Smooth muscle cell of the brain vasculature (primary cell): Measurements from ENCODE around the gene EBF3.

ENCODE experiments used
- DNase-seq: peaks from one replicate; pipeline ENCODE4 v3.0.0-alpha.2; 2012; ENCODE audit warnings: low read depth, low spot score

The EBF3 gene

DNA sequence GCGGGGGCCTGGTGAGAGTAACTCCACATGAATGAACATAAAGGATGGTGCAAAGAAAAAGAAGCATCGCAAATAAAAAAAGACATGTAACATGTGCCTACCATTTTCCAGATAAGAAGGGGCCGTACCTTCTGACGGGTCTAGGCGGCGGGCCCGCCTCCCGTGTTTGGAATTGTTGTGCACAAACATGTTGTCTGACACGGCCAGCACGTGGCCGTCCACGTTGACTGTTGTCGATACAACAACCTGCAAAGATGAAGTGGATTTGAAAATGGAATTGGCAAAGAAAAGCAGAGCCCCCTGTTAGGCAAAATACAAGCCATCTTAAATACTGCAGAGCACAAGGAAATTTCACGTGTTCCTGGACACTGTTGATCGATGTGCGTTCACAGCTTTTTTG, 90.7 kb downstream of the EBF3 start:
- DNase-seq = no peak

DNA sequence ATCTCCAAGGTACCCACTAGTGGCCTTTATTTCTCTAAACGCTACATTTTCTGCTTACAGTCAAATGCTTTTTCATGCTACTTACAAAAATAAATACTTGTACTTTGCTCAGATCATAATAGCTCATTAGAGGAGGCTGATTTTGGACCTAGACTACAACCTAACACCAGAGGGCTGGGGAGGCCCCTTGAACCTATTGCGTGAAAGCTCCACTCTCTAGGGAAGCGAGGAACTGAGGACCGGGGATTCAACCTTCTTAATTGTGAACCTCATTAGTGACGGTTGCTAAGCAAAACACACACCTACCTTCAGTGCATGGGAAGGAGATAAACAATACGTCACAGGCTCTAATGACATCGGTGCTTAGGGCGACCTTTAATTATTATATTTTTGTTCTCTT, 92.1 kb downstream of the EBF3 start:
- DNase-seq = no peak

DNA sequence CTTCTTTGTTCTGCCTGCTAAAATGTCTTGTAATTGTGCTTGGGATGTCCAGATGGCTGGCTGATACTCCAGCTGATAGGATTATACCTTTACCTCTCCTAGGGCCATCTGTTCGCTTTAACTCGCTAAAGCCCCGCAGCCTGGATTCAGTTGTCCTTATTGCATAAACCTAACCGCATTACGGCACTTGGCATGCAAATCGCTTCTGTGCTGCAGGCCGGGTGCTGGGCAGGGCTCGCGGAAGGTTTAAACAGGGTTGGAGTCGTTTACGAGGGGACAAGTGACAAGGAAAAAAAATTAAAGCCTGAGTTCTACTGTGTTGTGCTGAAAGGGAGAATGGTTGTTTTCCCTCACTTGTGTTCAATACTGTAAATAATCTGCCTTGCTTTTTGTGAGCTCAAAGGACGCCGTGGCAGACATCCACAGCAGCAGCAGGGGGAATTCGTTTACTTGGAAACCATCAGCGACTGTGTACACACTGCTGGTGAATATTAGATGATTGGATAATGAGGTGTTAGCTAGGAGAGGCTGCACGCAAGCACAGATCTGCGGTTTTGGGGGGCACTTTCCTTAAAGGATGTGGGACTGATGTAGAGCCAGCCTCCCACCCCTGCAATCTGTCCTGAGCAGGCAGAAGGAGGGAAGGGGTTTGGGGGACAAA, 93.0 kb downstream of the EBF3 start:
- no peak for DNase-seq

DNA sequence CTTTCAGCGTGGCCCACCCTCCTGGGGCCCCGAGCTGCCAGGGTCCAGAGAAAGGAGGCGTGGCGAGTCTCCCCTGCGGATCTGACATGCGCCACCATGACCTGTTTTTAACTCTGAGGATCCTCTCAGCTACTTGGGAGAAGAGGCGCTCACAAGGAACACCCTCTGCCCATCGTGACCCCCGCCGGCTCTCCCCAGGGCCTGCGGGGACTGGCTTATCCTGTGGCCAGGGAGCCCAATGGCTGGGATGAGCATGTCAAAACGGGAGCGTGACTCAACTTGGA, 93.7 kb downstream of the EBF3 start:
- no peak for DNase-seq

DNA sequence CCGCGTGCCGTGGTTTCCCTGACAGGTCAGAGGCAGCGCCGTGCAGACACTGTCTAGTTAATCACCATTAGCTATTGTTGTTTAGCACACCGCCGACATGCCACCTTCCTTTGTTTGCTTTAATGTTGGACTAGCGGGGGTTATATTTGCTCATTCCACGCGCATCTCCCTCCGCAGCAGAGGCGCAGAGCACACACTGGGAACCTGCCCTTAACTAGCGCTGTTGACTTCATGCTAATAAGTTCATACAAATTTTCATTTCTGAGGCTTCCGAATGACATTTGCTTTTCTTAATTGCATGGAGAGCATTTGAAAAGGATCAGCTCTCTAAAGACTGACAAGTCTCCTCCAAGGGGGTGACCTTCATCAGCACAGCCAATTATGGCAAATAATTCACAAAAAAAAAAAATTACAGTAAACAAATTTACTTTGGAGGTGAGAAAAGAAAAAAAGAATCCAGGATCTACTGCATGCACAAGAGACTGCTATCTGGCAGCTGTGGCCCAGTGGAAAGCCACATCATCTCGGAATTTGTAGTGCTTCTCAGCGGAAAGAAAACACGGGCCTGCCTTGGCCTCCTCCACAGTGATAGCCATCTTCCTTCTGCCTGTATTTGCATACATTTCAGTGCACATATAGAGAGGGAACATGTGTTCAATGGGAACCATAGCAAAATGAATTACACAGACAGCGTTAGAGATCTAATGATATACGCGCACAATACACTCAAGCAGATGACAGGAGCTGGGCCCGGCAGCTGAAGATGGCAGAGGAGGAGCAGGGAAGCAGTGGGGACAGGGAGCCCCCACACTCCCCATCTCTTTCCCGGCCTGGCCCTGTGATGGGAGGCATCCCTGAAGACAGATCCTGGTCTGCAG, 94.2 kb downstream of the EBF3 start:
- DNase-seq = no peak

DNA sequence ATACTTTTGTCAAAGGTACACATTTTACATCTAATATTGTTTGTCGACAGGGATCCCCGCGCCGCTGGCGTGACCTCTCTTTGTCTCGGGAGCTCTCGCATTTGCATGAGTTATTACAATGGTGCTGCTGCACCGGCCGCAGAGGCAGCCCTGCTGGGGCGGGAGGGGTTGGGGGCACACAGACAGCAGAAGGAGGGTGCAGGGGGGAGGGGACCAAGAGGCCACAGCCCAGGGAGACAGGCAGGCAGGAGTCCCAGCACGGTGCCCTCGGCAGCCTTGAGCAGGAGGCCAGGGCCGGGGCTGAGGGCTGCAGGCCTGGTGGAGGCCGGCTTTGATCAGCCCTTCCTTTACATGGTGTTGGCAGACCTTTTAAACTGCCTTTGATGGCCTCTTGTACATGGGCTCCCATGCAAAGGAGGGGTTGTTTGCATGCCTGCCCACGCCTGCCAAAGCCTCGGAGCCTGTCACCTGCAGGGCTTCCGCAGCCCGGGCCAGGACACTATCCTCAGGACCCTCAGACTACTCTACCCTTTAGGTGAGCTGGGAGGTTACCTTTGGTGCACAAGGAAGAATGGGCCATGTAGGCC, 95.5 kb downstream of the EBF3 start:
- no peak for DNase-seq

DNA sequence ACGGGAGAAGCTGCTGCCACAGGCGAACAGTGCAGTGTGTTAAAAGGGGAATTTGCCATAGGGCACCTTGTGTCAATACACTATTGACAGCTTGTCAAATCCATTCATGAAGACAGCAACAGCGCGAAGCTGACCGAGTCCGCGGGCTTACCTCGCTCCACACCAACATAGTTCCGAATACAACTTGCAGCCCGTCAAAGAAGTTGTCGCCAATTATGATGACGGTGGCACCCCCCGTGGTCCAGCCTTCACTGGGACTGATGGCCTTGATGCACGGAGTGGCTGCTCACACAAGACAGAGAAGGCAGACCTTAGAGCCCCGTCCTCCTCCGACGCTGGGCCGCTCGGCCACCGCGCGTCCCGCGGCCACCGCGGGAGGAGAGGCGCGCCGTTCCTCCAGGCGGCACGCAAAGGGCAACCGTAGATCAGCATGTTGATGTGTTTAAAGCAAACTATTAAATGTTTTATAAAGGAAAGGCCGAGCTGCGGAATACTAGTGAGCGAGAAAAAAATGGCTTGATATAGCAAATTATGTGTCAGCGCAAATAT, 96.4 kb downstream of the EBF3 start:
- no peak for DNase-seq

DNA sequence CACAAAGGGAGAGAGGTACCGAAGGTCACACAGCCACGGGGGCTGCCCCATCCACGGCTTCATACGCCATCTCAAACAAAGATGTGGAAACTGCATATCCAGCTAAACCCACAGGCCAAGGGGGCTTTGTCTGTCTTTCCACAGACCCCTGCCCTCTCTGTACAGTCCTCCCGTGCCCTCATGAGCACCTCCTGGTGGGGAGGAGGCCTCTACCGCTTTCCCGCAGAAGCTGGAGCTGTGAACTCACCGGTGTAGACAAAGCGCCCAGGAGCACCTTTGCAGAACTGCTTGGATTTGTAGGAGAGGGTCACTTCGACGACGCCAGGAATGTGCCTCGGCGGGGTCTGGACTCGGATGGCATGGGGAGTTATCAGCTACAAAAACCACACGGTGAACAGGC, 97.2 kb downstream of the EBF3 start:
- no peak for DNase-seq

DNA sequence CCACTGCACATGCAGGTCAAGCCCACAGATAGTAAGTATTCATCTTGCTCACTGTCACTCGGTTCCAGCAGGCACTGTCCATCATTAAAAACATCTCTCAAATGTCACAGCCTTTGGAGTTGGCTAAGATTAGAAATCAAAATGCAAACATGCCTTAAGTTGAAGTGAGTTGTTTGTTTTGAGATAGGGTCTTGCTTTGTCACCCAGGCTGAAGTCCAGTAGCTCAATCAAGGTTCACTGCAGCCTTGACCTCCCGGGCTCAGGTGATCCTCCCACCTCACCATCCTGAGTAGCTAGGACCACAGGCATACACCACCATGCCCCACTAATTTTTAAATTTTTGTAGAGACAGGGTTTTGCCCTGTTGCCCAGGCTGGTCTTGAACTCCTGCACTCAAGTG, 98.1 kb downstream of the EBF3 start:
- DNase-seq = no peak

DNA sequence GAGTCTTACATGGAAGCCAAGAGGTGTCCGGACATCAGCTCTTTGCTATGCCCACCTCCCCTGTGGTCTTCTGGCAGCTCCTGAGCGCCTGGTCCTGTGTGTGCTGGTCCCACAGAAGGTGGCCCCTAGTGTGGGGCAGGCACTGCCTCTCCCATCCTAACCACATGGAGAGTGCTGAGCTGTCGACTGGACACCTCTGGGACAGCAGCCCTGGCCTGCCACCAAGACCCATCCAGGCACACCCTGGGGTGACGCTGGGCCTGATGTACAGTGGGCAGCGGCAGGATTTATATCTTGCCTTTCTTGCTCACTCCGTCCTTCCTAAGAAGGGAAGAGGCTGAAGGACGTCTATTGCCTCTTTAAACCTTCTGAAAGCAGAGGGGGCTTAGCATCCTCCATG, 98.7 kb downstream of the EBF3 start:
- no peak for DNase-seq

DNA sequence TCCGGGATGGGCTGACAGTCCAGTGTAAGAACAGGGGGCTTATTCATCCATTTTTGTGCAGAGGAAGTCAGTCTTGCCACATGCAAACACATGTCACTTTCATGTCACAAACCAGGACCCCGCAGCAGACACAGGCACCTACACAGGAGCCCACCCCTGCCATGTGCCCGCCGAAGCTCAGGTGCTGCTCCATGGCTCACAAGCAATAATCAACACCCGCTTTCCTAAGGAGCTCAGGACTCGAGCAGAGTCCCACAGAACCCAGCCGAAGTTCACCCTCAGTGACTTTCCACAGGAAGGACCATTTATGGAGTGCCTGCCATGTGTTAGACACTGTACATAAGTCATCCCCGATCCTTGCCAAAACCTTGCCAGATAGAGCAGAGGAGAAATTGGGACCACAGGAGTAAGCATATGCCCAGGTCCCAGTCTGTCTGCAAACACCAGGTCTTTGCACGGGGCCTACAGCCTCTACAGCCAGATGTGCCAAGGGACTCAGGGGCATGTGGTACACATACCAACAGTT, 99.4 kb downstream of the EBF3 start:
- DNase-seq = no peak

DNA sequence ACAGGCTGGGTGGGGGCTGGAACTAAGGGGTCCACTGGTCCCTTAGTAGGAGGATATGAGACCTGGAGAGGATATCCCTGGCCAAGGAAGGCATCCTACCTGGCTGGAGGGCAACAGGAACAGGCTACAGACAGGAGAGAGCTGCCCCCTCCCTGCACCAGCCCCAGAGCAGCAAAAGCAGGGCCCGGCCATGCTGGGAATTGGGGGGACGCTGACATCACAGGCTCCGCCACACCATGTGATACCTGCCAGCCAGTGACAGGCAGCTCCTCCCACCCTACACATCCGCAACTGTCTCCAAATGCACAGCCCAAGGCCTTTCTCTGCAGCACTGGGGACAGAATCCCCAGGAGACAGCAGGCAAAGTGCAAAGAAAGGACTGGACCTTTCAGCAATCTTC, 100.0 kb downstream of the EBF3 start:
- no peak for DNase-seq

DNA sequence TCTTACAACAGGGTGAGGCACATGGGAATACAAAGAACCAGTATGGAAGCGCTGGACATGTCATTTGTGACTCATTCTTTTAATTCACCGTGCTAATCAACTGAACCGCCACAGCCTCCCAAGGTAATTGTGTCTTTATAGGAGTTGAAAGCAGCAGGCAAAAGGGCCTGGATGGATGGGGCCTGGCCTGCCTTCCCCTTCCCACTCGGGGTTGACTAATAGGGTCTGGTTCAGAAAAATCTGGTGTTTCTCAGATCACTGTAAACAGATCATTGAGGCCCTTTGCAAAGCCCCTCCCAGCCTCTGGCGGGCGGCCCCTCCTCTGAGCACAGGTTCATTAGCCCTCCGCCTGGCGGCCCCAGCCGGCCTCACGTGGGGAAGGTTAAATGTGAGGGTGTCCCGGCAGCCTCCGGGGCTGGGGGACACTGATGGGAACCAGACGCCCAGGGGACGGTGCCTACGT, 100.8 kb downstream of the EBF3 start:
- DNase-seq = no peak

DNA sequence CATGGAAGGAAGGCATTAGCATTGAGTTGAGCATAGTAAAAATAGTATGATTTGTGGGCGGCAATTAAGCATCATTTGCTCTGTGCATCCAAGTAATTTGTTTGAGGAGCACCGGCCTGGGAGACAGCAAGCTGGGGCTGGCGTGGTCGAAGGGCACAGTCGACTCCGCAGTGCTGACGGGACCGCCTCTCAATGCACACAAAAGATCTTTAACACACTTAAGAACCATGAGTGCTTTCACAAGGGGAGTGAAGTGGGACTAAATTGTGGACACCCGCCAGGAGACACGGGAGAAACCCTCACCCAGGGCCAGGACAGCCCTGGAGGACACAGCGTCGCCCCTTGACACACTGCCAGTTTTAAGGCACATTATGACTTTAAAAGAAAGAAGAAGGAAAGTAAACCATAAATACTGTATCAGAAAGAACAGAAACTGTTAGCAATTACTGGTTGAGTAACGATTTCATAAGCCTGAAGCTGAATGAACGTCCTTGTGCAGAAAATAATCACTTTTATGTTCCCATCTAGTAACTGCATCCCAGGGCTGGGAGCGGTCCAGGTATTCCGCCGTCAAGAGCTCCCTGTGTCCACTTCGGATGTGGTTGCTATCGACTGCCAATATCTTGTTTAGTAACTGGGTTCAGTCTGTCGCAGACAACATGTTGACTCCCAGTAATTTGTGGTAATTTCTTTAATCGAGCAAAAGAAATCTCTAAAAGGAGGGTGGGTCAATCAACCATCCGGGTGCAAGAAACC, 102.1 kb downstream of the EBF3 start:
- DNase-seq = no peak

DNA sequence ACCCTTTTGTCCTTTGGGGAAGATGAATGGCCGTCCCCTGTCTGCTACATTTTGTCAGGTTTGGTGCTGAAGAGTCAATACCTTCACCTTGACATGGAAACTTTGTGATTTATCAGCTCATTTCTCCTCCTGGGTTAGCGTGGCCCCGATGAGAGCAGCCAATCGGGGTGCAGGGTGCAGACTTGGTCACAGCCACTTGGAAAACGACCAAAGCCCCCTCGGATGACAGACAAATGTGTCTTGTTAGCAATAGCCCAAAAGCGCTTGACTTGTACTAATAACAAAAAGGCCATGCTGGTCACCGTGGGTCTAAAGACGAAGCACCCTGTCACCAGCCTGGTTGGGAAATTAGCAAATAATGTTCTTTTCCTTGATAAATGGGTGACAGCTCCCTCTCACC, 103.7 kb downstream of the EBF3 start:
- DNase-seq = no peak

DNA sequence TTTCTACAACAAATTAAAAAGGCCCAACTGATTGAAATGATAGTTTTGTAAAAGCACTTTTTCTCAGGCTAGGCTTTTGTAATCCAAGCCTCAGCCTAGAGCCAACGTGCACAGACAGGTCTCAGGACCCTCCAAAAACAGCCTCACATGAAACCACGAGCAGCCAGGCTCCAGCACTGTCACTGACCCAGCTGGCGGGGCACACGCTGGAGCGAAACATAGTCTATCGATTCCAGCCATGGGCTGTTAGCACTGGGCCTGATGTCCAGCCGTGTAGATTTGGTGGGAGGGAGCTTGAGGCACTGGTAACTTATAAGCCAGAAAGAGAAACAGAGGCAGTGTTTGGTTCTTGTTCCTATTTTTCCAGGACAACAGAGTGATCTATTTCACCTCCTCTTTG, 104.5 kb downstream of the EBF3 start:
- no peak for DNase-seq

DNA sequence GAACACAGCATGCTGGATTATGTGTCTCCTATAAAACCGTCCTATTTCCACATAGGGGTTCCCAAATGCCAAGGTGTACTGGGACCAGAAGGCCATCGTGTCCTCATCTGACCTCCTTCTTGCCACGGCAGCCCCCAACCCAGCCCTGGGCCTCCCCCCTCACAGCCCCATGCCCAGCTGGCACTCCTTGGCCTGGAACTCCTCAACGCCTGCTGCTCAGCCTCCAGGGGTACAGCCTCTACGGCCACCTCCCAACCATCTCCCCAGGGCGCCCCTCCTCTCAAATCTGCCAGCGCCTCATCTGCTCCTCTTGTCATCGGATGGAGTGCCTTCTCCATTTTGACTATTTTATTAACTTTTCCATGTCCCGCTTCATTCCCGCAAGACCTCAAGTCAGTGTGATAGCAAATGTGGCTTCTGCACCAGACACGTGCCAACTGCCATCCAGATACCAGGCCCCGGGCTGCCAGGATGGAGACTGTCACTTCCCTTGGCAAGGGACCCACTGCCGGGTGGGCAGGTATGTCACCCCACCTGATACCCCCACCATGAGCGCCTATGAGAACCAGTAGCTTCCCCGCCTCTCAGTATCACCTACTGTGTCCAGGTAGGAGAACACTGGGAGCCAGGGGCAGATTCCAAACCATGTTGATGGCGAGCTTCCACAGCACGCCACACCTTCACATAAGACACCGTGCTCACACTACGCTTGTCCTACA, 106.7 kb downstream of the EBF3 start:
- no peak for DNase-seq

DNA sequence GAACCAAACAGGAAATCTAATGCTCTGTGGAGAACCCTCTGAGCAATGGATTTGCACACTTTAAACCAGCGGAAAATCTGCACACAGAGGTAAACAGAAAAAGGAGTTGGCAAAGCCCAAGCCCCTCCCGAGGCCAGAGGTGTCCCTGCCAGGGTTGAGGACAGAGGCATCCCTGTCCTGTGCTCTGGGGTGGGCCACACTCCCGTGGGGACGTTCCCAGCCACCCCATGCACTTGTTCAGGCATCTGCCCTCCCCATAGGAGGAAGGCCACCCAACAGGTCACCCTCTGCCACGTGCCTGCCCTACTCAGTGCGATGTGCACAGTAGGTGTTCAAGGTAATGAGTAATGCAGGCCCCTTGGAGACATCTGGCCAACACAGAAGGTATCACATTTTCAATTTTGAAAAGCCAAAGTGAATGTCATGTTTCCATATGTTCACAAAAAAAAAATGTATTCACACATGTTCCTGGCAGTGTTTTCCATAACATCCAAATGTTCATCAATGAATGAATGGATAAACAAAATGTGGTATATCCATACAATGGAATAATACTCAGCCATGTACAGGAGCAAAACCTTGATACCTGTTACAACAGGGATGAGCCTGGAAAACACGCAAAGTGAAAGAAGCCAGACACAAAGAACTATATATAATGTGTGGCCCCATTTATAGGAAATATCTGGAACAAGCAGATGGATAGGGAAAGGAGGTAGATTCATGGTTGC, 108.1 kb downstream of the EBF3 start:
- no peak for DNase-seq

DNA sequence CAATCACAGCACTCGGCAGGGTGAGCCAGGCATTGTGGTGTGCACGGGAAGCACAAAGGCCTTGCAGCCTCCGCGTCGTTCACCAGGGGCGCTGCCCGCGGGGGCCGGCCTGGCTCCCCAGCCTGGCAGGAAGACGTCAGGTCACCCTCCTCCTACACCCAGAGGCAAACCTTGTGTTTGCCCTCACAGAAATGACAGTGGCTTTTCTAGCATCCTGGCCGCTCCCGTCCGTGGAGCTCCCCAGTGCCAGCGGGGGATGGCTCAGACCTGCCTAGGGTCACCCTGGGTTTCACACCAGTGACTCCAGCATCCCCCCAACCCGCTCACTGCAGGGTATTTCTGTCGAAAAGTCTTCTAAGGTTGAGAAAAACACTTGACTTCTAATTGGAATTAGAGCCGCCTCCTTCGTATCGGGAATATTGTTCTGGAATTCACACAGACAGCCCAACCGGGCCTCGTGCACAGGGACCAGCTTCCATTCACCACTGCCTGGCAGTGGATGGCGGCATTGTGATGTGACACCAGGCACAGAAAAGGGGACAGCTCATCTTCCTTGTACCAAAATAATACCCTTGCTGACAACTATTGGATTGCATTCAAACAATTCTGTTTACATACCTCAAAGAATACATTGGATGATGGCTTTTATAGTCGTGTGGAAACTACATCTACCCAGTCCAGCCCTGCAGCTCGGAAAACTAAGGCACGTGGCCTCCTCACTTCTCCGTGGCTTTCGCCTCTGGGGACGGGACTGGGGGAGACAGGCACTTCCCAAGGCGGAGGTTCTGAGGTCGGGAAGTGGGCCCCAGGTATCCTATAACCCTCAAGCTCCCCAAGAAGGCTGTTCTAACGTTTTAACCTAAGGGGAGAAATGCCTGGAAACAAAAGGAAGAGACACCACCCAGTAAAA, 109.0 kb downstream of the EBF3 start:
- no peak for DNase-seq
